OCI-LY3 (cell line): Measurements from ENCODE around the gene DNHD1.

Experiments
- EZH2phosphoT487 ChIP-seq: fragments of 200-600 bp; shearing (Covaris generic); IDR thresholded peaks from 2 replicates; pipeline ENCODE4 v1.6.1; 2018; ENCODE audit warnings: antibody characterized with exemption, mixed run types, low read depth
- TF ChIP-seq, protein P1 (sequence below): fragments of 200-600, 300-600 bp; sonication (generic); IDR thresholded peaks from 2 replicates; pipeline ENCODE4 v1.5.1; 2014; ENCODE audit warnings: antibody characterized with exemption, low read length, low read depth

DNA sequence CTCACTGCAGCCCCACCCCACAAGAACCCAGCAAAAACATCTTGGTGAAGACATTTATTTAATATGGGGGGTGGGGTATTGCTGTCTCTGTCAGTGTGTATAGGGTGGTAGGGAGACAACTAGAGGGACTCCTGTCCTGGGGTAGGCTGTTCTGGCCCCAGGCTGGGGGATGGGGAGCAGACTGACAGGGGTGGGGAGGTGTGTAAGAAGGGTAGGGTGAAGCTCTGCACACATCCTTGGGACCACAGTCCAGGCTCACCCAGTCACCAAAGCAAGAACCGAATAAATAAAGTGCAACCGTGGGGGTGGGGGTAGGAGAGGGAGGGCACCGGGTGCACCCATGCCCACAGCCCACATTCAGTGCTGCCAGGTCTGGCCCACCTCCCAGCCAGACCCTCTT, 48.5 kb upstream of the DNHD1 start:
- TF ChIP-seq, protein P1, sequence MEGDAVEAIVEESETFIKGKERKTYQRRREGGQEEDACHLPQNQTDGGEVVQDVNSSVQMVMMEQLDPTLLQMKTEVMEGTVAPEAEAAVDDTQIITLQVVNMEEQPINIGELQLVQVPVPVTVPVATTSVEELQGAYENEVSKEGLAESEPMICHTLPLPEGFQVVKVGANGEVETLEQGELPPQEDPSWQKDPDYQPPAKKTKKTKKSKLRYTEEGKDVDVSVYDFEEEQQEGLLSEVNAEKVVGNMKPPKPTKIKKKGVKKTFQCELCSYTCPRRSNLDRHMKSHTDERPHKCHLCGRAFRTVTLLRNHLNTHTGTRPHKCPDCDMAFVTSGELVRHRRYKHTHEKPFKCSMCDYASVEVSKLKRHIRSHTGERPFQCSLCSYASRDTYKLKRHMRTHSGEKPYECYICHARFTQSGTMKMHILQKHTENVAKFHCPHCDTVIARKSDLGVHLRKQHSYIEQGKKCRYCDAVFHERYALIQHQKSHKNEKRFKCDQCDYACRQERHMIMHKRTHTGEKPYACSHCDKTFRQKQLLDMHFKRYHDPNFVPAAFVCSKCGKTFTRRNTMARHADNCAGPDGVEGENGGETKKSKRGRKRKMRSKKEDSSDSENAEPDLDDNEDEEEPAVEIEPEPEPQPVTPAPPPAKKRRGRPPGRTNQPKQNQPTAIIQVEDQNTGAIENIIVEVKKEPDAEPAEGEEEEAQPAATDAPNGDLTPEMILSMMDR = no peak
- TF ChIP-seq EZH2phosphoT487 = no peak
